Measurements from ENCODE around the gene IQCK.

- TF ChIP-seq CTCF (IDR thresholded peaks at IDR 0.05; ENCODE audit: low read depth, low read length) (no peak), EZH2phosphoT487 (IDR thresholded peaks at IDR 0.05; ENCODE audit: low read depth) (no peak)
Observed at GRCh38 chr16:19681637-19682036, 36.4 kb upstream of the IQCK start.
